GM19395 (cell line): Measurements from ENCODE around the gene PRPF6.
"Not testable (repeated sequence)": the region's sequence is repeated elsewhere in the genome, so short reads cannot be mapped to it uniquely, and the experiment has no call there.

Experiments used
- ATAC-seq: cut with Tn5 transposase; IDR thresholded peaks from one replicate; pipeline ENCODE4 v1.9.1; 2021; ENCODE audit warnings: mild to moderate bottlenecking, moderate library complexity; ENCODE audit not compliant: unreplicated experiment

PRPF6 gene

DNA sequence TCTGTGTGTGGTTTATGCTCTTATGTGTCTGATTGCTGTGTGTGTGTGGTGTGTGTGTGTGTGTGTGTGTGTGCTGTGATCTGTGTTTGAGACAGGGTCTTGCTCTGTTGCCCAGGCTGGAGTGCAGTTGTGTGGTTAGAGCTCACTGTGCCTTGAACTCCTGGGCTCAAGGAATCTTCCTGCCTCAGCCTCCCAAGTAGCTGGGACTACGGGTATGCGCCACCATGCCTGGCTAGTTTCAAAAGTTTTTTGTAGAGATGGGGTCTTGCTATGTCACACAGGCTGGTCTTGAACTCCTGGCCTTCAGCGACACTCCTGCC, 7.8 kb upstream of the PRPF6 start:
- ATAC-seq = no peak

- no peak for ATAC-seq
Observed at GRCh38 chr20:63973636-63974401, 7.1 kb upstream of the PRPF6 start.

GRCh38 chr20:63974402-63975200, 6.3 kb upstream of the PRPF6 start:
- no peak for ATAC-seq

- not testable (repeated sequence) for ATAC-seq
Observed at GRCh38 chr20:63976511-63976910, 4.4 kb upstream of the PRPF6 start.

DNA sequence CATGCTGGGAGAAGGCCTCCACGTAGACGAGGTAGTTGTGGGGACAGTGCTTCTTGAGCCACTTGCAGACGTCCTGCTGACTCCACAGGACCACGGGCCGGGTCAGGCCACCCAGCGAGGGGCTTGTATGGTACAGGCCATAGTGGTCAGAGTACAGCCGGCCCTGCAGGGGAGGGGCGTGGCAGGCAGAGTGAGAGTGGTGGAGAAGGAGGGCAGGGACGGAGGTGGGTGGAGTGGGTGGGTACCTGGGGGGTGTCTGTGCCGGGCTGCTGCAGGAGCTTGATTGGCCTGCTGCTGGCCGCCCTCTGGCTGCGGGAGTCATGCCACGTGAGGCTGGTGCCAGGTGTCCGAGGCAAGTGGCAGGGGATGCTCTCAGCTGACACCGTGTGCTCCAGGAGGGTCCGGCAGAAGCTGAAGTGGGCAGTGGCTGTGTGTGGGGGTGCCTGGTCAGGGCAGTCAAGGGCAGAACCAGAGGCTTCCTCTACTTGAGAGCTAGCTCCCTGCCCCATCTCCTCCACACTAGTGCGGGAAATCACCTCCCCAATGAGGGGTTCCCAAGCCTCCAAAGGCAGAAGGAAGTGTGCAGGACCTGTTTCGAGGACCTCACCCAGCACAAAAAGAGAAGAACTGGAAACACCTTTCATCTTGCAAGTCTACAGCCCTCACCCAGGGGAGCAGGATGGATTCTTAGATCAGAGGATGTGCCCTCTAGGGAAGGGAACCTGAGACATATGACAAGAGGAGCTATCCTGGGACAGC, 3.8 kb upstream of the PRPF6 start:
- ATAC-seq = no peak

DNA sequence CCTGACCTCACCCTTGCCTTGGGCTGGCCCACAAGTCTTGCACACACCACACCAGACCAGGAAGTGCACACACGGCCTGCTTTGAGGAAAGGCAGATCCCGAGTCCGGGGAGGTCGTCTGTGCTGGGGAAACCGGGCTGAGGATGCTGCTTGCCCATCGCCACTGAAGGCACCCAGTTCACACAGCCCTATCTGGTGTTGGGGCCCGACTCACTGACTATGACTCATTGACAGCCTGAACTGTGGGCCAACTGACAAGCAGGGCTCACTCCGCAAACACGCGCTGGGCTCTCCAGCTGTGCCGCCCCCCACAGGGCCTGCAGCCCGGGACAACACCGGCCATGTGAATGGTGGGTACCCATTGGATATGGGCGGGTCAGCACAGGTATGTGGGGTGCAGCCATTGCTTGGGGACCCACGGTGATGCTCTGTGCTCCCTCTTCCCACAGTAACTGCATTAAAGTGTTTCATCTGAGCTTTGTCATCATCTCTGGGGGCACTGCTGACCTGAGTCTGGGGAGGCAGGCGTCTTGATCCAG, 3.1 kb upstream of the PRPF6 start:
- no peak for ATAC-seq

- peak; percentile 36 for ATAC-seq
Observed at GRCh38 chr20:63978319-63979228, 2.4 kb upstream of the PRPF6 start.

- ATAC-seq = no peak
Observed at GRCh38 chr20:63979229-63979556, 1.7 kb upstream of the PRPF6 start.

GRCh38 chr20:63979557-63980316, 1.2 kb upstream of the PRPF6 start, which contains the start of gene SAMD10:
SAMD10 (minus strand) TSS chr20:63979642; CDS start chr20:63979467, 175 bp downstream.
- peak; percentile 39 for ATAC-seq

- peak; percentile 2 for ATAC-seq
Observed at GRCh38 chr20:63980317-63980805, 571 bp upstream of the PRPF6 start.

DNA sequence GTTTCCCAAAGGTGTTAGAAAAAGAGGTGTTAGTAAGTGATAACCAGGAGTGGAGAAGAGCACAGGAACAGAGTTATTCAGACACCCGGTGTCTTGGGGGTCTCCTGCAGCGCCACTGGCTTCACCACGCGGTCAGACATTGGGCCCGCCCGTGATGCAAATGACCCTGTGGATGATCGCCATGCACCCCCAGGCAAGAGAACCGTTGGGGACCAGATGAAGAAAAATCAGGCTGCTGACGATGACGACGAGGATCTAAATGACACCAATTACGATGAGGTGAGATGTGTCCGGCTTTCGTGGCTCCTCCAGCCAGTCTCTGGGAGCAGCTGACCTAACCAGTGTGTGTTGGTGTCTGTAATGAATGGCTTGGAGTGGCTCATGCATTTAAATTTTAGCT, 2.0 kb downstream of the PRPF6 start:
- ATAC-seq = no peak

GRCh38 chr20:64000906-64001305, 20.0 kb downstream of the PRPF6 start:
- no peak for ATAC-seq

DNA sequence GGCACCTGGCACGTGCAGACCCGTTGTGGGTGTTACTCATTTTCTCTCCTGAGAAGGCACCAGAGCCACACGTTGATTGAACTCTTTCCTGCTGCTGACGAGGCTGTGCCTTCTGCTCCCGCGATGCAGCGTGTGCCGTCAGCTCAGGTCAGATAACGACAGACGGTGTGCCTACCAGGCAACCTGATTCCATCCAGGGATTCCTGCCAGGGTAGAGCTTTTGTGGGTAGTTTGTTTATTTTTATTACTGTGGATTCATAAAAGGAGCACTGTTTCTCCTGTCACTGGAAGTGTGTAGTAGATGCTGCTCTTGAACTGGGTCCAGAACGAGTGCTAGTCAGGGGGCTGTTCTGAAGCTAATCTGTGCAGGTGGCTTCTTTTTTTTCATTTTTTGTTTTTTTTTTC, 20.7 kb downstream of the PRPF6 start:
- ATAC-seq = no peak

GRCh38 chr20:64003960-64004725, 23.2 kb downstream of the PRPF6 start:
- no peak for ATAC-seq

- ATAC-seq = no peak
Observed at GRCh38 chr20:64005394-64005793, 24.5 kb downstream of the PRPF6 start.

DNA sequence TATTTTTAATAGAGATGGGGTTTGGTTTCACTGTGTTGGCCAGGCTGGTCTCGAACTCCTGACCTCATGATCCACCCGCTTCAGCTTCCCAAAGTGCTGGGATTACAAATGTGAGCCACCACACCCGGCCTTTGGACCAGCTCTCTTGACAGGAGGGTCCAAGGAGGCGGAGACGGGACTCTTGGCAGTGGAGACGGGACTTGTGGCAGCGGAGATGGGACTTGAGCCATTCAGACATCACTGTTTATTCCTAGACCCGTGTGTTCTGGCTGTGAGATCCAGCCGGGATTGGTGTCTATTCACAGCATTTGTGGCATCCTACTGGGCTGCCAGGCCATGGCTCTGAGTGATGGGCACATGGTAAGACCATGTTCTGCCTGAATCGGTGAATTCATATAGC, 25.6 kb downstream of the PRPF6 start:
- ATAC-seq = no peak

DNA sequence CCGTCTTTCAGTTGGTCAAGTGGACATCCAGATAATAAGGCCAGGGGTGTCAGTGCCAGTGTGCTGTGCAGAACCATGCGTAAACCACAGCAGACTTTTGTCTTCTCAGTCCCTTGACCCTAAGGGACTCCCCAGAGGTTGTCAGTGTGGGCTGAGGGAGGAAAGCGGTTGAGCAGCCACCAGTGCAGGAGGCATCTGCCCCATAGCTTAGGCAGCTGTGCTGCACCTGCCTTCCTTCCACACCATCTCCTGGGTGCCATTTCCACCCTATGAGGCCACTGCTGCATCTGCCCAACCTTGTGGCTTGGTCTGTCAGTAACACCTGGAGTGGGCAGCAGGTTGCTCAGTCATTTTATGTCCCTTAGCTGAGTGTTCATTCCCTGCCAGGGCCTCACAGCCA, 26.0 kb downstream of the PRPF6 start:
- ATAC-seq = no peak

GRCh38 chr20:64009811-64010387, 29.0 kb downstream of the PRPF6 start:
- ATAC-seq = no peak
